ENCODE results near the gene LRMDA. TPM values are rescaled to one million over a fixed set of nuclear protein-coding genes. Genes with fewer than 3 reads are reported as not detected.

LRMDA gene
- total RNA-seq, 4 donors from 2014 or later, result 12.0 to 15.9 (median 13.9) TPM

- TF ChIP-seq, protein P1, sequence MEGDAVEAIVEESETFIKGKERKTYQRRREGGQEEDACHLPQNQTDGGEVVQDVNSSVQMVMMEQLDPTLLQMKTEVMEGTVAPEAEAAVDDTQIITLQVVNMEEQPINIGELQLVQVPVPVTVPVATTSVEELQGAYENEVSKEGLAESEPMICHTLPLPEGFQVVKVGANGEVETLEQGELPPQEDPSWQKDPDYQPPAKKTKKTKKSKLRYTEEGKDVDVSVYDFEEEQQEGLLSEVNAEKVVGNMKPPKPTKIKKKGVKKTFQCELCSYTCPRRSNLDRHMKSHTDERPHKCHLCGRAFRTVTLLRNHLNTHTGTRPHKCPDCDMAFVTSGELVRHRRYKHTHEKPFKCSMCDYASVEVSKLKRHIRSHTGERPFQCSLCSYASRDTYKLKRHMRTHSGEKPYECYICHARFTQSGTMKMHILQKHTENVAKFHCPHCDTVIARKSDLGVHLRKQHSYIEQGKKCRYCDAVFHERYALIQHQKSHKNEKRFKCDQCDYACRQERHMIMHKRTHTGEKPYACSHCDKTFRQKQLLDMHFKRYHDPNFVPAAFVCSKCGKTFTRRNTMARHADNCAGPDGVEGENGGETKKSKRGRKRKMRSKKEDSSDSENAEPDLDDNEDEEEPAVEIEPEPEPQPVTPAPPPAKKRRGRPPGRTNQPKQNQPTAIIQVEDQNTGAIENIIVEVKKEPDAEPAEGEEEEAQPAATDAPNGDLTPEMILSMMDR (IDR thresholded peaks at IDR 0.05), result no peak
- ATAC-seq (ENCODE audit: low FRiP score), result no peak
Observed at GRCh38 chr10:75525646-75526045, 94.2 kb downstream of the LRMDA start.

GRCh38 chr10:75527542-75527941 is 96.1 kb downstream of the LRMDA start:
- no peak for DNase-seq (ENCODE audit: low spot score)
- TF ChIP-seq, protein P1 (IDR thresholded peaks at IDR 0.05), result no peak
- no peak for ATAC-seq (ENCODE audit: low FRiP score)

More at GRCh38 chr10:75525646-75526045, 94.2 kb downstream of the LRMDA start:
- no peak for DNase-seq (ENCODE audit: low spot score)

GRCh38 chr10:75528392-75528791 is 97.0 kb downstream of the LRMDA start:
- DNase-seq (ENCODE audit: low spot score) (no peak), ATAC-seq (ENCODE audit: low FRiP score) (no peak)
- TF ChIP-seq, protein P1 (IDR thresholded peaks at IDR 0.05), result no peak

DNA sequence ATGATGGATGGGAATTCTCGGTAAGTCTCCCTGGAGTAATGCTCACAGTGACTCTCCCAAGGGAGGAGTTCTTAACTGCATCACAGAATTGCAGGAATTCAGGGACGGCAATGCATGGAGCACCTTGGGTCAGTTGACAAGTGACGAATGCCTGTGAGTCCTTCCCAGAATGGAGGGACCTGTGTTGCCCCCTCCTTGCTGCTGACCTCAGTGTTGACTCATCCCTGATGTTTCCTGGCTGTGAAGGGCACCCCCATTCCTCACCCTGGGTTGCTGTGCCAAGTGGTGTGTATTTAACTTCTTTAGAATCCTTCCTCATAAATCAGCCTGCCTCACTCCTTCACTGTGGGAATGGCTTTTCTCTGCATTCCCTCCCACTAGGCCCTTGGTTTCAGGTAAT is 98.9 kb downstream of the LRMDA start:
- DNase-seq (ENCODE audit: low spot score) (no peak), ATAC-seq (ENCODE audit: low FRiP score) (peak; percentile 87)
- TF ChIP-seq, protein P1 (IDR thresholded peaks at IDR 0.05), result no peak

- DNase-seq (ENCODE audit: low spot score) (no peak), ATAC-seq (ENCODE audit: low FRiP score) (no peak)
- TF ChIP-seq, protein P1 (IDR thresholded peaks at IDR 0.05), result no peak
Observed at GRCh38 chr10:75531571-75532031, 100.2 kb downstream of the LRMDA start.

DNA sequence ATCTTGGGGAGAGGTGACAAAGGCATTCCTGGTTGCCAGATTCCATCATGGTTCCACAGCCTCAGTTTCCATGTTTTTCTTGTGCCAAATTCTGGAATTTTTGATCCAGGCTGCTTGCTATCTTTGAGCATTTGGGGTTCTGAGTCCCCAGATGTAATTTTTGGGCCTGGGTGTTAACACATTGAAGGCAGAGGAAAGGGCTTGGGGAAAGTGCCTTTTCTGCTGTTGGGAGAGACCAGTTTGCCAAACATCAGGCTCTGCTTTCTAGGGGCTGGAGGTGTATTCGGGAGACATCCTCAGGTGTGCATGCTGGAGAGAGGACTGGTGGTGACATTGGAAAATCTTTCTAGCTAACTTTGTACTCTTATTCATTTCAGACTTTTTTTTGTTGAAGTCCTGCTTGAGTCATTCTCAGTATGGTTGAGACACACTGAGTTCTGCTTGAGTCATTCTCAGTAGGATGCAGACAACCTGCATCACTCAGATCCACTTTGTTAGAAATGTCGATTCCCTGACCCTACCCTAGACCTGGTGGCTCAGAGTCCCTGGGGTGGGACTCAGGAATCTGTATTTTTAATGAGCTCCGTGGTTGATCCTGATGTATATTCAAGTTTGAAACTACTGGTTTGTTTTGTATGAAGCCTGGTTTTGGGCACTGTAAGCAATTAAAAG is 101.0 kb downstream of the LRMDA start:
- ATAC-seq (ENCODE audit: low FRiP score), result peak; percentile 26
- DNase-seq (ENCODE audit: low spot score), result no peak
- TF ChIP-seq, protein P1 (IDR thresholded peaks at IDR 0.05), result no peak

DNA sequence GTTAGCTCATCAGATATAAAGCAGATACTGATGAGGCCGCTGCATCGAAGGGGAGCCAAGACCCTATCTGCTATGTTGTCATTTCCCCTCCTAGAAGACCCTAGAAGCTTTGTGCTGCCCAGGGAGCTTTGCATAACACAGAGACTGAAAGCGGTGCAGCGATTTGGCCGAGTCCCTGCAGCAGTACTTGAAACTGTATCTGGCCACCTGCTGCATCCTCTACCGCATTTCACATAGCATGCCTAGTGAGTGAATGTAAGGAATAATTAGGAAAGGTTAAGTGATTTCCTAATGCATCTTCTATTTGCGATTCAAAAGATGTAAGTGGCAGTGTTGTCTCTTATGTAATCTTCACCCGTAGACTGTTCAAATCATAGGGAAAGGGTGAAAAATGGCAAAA is 106.7 kb downstream of the LRMDA start:
- DNase-seq (ENCODE audit: low spot score), result no peak
- TF ChIP-seq, protein P1 (IDR thresholded peaks at IDR 0.05), result no peak
- ATAC-seq (ENCODE audit: low FRiP score), result no peak

Measured in omental fat pad (tissue), 4 donors.